ENCODE data around the gene SAFB.

SAFB gene

DNA sequence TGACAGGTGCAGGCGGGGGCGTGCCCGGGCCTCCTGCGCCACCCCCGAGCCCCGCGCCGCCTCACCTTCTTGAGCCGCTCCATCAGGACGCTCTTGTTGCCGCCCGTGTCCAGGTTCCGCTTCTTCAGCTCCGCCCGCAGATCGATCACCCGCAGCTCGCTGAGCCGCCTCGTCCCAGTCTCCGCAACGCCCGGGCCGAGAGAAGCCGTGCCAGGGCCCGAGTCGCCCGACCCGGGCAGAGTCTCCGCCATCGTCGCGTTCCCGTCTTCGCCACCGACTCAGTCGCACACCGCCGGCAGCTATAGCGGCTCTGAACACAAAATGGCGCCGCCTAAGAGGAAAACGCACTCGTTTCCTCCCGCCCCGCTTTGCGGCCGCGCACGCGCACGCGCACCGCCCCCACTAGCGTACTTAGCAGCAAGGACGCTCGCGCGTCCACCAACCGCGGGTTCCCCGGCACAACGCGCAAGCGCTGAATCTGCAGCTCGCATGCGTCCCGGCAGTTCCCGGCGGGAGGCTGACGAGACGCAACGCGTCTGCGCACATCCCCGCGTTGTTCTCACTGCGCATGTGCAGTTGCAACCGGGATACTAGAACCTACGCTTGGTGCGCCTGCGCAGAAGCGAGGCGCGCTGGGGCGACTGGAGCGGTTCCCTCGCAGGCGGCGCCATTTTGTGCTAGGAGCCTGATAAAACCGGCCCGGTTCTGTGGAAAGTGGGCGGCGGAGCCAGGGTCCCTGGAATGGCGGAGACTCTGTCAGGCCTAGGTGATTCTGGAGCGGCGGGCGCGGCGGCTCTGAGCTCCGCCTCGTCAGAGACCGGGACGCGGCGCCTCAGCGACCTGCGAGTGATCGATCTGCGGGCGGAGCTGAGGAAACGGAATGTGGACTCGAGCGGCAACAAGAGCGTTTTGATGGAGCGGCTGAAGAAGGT is at the start of gene SAFB, which contains the start of gene SAFB2:
Gene SAFB (plus strand): TSS at position 619 of the 932 bp plus-strand sequence. CDS start 123 bp downstream, at position 742.
Gene SAFB2 (minus strand): TSS at position 312 of the 932 bp plus-strand sequence. CDS start 61 bp downstream, at position 251.
- DNase-seq (ENCODE audit: low read depth) = peak; percentile 100

DNA sequence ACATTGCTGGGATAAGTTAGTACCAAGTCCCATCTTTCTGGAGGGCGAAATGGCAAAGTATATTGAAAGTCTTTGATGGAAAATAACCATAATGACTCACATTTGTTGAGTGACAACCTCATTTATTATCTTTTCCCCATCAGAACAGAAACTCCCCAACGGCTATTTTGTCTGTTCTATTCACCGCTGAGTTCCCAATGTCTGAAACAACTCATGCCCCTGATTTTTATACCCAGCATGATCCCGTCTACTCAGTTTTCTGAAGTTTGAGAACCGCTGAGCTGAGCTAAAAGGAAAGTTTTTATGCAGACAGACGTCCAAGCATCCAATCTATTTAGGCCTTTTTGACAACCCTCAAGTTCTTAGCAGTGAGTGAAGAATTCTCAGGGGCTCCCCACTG is 47.3 kb upstream of the SAFB start:
- no peak for DNase-seq (ENCODE audit: low read depth)

DNA sequence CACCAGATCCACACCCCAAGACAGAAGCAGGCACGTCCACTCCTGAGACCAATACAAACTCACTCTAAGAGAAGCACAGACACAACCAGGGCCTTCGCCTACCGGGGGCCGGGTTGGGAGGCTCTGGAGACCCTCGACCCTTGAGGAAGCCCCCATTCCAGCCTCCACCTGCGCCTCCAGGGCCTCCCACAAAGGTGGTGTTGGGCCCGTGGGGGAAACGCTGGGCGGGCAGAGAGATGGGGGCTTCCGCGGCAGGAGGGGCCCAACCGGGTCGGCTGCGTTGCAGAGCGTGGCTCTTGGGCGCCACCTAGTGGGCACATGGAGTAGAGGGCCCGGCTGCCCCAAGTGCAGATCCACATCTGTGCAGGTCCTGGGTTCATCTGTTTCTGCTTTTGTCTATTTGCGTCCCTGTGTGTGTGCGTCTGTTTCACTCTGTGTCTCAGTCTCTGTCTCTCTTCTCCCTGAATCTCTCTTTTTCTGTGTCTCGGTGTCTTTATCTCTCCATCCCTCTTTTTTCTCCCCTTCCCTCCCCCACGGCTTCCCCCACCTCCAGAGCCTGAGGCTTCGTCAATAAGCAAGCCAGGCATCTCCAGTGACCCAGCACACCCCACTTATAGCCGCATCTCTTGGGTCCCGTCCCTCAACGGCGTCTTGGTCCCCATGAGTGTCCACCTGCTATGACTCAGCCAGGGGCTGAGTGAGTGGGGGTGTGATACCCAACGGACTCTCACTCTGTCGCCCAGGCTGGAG is 44.6 kb upstream of the SAFB start:
- peak; percentile 31 for DNase-seq (ENCODE audit: low read depth)

DNA sequence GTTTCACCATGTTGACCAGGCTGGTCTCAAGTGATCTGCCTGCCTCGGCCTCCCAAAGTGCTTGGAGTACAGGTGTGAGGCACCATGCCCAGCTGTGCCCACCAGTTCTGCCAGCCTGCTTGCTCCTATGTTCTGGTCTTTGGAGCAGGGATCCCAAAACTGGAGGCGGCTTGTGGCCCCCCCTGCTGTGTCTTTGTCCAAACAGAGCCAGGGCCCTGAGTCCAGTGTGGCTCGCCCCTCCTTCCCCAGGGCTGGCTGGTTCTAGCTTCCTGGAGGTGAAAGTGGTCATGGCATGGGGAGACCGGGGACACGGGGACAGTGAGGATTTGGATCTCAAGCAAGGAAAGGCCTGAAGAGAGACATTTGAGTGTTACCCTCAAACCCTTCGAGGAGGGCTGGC is 43.6 kb upstream of the SAFB start:
- no peak for DNase-seq (ENCODE audit: low read depth)

DNA sequence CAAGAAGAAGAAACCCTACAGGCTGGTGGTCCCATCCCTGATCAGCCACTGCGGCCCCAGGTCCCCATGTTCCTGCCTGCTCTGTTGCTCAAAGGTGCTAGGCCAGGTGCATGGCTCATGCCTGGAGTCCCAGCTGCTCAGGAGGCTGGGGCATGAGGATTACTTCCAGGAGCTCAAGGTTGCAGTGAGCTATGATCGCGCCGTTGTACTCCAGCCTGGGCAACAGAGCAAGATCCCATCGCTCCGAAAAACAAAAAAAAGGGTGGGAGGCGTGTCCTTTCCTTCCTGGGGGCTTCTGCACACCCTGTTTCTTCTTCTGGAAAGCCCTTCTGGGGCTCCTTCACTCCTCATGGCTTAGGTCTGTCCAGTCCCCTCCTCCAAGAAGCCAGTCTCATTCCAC is 43.2 kb upstream of the SAFB start:
- DNase-seq (ENCODE audit: low read depth) = no peak

DNA sequence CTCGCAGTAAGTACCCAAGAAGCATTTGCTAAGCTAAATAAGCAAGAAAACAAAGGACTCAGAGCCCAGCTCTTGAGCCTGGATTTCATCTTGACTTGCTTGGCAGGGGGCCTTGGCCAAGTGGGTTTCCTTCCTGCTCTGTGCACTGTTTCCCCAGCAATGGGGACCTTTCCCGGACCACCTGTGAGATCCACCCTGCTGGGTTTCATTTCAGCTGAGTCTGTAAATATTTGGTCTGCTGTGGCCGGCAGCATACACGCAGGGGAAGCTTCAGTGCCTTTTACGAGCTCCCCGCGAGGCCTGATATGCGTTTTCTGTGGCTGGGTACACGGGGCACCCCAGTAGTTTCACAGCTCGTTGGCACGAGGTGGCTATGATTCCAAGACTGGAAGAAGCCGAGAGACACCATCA is 42.7 kb upstream of the SAFB start:
- DNase-seq (ENCODE audit: low read depth) = no peak

DNA sequence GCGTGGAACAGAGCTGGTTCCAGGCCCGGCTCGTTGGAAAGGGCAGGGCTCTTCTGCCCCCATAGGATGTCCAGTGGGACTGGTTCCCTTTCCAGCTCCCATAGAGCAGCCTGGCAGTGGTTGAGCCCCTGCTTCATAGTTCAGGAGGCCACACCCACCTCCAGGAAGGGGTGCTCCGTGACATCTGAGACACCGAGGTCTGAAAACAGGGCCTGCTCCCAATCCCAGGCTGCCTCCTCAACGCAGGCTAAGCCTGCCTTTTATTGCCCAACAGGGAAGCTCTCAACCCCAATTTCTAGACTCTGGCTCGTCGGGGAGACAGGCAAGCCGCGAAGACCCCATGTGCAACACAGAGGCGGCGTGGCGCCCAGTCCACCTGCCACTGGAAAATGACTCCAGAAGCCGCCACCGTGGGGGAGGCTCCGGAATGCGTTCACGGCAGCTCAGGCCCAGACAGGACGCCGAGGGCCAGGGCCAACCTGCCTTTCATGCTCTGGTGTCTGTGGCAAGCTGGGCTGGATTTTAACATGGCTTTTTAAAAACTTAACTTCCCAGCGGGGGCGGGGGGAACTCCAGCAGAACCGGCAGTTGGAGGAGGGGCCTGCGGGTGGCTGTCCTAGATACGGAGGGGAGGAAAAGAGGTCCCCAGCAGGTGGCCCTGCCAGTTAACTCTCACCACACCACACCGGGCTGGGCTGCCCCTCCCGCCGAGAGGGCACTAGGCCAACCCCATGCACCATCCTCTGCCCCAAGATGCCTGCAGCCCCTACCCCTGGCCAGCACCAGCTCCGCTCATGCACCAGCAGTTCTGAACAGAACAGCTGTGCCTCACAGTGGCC is 37.2 kb upstream of the SAFB start:
- no peak for DNase-seq (ENCODE audit: low read depth)

DNA sequence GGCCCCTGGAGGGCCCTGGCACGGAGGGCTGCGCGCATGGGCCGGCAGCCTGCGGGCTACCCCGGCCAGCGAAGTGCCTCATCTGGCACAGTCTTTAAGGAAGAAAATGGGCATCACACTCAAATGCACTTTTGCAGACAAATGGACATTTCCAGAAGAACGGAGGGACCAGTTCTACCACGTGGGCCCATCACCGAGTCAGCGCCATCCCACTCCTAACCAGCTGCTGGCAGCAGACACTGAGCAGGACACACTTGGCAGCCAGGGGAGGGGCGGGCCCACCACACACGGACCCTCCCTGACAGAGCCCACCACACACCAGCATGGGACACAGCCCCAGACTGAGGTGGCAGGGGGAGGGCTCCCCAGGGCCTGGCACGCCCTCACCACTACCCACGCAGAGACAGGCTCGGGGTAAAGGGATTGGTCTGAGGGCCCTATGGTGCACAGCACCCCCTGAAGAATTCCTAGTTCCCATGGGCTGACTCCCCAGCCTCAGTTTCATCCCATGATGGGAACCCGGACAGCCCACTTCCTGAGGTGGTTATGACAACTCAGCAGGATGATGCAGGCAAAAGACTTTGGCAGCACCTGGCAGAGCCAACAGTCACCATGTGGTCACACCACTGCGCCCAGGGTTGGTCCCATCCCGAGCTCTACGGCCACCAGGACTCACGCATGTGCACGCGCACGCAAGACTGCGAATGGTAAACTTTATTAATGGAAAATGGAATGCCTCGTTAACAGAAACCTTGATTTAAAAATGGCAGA is 36.4 kb upstream of the SAFB start:
- no peak for DNase-seq (ENCODE audit: low read depth)

DNA sequence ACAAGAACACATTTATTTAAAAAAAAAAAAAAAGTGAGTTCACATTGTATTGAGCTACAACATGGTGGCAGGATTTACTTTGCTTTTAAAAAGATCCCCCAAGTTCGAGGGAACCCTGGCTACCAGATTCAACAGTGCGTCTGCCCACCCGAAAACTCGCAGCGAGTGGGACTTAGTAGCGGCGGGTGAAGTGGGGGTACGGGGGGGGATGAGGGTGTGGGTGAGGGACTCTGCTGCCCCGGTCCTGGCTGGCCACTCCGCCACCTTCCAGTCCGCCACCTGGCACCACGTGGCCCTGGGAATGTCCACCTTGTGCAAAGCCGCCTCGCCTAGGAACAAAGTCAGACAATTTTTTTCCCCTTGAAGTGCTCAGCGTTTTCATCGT is 35.8 kb upstream of the SAFB start:
- no peak for DNase-seq (ENCODE audit: low read depth)

DNA sequence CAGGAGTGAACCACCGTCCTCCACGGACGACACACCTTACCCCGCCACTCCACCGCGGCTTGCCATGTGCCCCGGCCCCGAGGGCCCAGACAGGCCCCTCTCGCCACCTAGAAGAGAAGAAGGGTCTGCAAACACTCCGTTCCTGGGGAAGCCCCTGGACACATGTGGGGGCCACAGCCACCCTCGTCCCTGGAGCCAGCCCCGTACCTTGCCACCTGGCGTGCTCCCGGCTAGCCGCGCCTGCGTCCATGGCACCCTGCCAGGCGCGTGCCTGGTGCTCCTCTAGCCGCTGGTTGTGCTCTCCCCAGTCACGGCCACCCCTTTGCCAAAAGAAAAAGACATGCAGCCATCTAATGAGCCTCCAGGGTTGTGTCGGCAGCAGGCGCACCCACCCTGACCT is 35.2 kb upstream of the SAFB start:
- no peak for DNase-seq (ENCODE audit: low read depth)

DNA sequence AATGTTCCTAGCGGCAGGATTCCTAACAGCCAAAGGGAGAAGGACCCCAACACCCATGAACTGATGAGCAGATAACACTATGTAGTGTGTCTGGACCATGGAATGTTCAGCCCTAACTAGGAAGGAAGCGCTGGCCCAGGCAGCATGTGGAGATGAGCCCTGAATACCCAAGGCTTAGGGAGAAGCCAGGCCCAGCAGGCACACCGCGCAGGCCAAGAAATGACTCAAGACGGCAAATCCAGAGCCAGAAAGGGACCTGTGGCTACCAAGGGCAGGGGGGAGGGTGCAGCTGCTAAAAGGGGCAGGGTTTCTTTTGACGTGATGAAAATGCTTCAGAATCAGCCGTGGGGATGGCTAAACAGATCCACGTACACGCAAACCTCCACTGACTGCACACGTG is 34.4 kb upstream of the SAFB start:
- no peak for DNase-seq (ENCODE audit: low read depth)

DNA sequence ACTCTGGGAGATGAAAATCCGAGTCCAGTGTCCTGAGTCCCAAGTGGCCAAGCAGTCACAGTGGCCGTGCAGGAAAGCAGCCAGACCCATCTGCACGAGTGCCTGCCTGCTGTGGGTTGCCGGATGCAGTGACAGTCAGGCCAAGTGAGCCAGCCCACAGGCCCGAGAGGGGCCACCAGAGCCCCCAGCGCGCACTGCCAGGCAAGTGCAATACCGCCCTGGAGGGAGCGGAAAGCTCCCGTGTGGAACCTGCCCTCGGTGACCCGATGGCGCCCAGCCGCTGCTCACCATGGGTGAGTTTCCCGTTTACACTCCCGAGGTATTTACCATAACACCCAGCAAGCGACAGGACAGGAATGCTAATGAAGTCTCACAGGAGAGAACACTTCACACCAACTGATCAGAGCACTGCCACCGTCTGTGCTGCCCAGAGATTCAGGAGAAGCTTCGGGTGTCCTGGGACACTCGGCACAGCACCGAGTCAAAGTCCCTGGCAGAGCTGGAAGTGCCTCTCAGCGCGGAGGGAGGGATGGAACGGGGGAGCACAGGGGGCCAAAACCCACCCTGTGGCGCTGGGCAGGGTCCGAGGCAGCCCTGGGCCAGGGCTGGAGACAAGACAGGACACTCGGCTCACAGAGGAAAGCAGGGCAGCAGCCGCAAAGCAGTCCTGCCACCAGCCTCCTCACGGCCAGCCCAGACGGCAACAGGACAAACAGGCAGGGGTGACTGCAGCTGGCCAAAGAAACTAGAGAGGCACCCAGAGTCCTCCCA is 33.8 kb upstream of the SAFB start:
- no peak for DNase-seq (ENCODE audit: low read depth)

DNA sequence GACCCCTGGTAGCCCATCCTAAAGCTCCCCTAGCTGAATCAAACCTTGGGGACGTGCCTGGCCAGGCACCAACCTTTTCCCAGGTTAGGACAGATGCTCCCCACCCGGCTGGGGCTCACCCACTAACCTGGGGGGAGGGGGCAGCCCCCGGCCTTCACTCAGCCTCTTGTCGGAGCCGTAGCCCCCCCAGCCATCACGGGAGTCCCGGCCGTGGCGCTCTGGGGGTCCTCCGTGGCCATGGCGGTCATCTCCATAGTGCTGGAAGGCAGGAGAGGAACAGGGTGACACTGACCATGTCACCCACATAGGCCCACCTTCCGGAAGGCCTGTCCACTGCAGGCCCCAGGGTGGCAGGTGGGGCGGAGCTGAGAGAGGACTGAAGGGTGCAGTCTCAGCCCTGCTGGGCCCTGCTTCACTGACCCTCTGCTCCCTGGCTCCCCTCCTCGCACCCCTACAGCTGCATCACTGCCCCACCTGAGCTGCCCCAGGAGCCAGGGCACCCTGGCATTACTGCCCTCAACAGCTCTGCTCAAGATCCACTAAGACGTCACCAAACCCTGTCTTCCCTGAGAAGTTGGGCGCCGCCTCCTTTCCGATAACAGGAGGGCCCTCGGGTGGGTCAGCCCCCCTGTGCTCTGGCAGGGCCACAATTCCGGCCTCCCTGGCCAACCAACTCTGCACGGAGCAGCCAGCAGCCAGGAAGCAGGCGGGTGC is 32.6 kb upstream of the SAFB start:
- DNase-seq (ENCODE audit: low read depth) = no peak

DNA sequence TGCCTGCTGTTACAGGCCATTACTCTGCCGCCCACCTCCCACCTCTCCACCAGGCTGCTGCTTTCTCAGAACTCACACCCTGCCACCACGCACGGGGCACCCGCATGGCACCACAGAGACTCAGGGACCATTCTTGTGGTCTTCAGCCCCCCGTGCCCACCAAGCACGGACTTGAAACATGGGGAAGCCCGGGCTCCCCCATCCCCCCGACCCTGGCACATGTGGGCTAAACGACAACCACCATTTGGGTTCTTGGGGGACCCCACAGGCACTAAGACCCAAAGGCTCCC is 32.1 kb upstream of the SAFB start:
- DNase-seq (ENCODE audit: low read depth) = no peak

DNA sequence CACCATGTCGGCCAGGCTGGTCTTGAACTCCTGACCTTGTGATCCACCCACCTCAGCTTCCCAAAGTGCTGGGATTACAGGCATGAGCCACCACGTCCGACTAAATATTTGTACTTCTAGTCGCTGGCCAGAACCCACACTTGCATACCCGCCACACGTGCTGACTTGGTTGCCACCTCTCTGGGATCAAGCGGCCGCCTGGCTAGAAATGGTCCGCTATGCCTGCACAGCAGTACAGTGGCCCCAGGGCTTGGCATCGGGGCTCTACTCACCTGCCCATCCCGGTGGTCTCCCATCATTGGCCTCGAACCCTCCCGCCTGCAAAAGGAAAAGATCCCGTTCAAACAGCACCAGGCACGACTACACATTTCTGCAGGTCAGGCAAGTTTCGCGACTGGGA is 31.4 kb upstream of the SAFB start:
- DNase-seq (ENCODE audit: low read depth) = no peak

DNA sequence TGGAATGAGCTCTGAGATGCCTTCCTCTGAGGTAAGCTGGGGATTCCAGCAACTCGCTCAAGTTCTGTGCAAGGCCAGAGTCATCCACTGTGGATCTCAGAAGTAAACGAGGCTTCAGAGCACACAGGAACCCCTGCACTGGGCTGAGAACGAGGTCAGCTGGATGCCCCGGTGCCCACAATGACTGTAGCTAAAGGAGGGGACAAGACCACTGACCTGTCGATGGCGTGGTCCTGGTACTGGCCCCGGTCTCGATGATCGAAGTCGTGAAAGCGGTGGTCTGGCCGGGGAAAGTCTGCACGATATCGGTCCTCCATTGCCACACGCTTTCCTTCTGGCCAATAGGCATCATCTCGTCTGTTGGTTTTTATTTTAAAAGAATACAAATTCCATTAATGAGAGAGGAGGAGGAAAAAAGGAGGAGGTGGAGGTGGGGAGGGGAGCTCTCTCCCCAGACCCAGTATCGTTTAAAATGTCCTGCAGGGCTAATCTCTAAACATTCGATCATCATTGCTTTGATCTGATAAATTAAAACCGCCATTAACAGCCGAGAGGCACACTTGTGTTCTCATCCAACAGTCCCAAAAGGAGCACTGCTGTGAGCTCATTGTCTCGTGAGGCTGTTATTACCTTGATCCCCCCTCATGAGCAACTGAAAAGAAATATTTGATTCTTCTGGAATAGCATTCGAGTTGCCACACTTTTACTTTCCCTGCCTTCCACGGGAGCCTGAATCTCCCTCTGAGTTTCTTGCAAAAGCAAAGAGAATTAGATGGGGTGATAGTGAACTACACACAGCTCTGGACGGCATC is 30.1 kb upstream of the SAFB start:
- DNase-seq (ENCODE audit: low read depth) = no peak

DNA sequence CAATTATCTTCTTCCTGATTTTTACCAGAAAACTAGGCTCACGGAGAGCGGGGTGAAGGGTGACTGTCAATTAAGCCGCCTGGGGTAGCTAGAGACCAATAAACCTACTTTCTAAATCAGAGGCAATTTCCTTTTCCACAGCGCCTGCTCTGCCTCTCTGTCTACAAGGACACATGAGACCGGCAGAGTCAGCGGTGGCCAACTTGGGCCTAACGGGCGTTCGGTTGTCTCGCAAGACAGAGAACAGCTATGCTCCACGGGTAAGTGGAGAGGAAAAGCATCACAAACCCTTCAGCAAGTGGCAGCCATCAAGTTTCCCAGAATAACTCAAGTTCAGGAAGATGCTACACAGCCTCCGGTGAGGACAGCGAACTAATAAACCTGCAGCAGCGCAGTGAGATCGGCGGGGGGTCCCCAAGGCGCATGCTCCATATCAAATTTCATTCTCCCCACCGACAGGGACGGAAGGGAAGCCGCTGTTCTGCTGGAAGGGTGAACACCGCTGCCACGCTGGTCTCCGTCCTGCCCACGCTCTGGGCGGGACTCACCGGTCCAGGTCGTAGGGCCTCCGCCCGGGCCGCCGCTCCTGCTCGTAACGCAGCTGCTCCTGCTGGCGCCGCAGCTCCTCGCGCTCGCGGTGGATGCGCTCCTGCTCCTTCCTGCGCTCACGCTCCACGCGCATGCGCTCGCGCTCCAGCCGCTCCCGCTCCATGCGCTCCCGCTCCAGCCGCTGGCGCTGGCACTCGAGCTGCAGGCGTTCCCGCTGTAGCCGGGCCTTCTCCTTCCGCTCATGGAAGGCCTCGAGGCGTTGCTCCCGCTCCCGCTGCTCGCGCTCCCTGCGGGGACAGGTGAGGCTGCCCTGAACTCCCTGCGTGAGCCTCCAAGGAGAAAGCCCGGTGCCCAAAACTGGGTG is 29.3 kb upstream of the SAFB start:
- no peak for DNase-seq (ENCODE audit: low read depth)

DNA sequence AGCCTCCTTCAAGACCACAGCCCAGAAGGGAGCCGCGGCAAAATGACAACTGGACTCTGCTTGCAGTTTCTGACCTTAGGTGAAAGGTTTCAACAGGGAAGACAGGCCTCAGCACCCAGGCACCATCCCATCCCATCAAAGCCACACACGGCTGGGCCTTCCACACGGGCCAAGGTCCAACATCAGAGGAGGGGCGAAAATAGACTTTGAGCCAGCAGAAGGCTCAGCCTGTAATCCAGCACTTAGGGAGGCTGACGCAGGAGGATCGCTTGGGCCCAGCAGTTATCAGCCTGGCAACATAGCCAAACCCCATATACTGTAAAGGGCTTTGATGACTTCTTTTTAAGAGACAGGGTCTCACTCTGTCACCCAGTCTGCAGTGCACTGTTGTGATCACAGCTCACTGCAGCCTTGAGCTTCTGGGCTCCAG is 28.3 kb upstream of the SAFB start:
- DNase-seq (ENCODE audit: low read depth) = no peak

Data from stimulated activated CD8-positive, alpha-beta memory T cell treated with anti-CD3 and anti-CD28 coated beads, Interleukin-12 subunit alpha, Interleukin-12 subunit beta, amount 100 ng/mL, for 4 hours (primary cell).